Heart left ventricle (tissue), 13 donors: ENCODE data around the gene CDX1.

Experiments
- CTCF ChIP-seq, 12 donors: fragments of 200-600 bp; sonication (generic) in 4 of 12; IDR thresholded peaks; one replicate each; pipeline versions ENCODE4 v1.5.0 to v1.8.0; 2018 to 2022; ENCODE audit warnings: antibody characterized with exemption in 12 of 12, mild to moderate bottlenecking in 5 of 12
- POLR2A ChIP-seq, 2 donors: fragments of 450-650 bp; IDR thresholded peaks; one replicate each; pipeline ENCODE4 v1.6.1; 2017; ENCODE audit warnings: antibody characterized with exemption in 2 of 2, mild to moderate bottlenecking in 2 of 2, moderate library complexity in 2 of 2
- donor health status: ischemic (EF 13 %, LVEDD 7.1; RV severe dilation, severe dysfunction).
- donor health status: DM: no; HTN: yes; CAD: no.
- donor health status: DM: no; HTN: no; CAD: no.
- donor health status: ischemic (EF 25% LVEDD 6.9; RV normal size, moderate dysfunction).
- donor health status: ischemic (EF 25% LVEDD 5.7; RV mildly dilated, moderate dysfunction).
- donor health status: ischemic (EF 35%, LVEDD 5.7; RV mildly dilated, moderate dysfunction).
- donor health status: nonischemic (EF 11% LVEDD 7.7; RV severe dilation, severe dysfunction).
- donor health status: DM: yes; HTN: yes; CAD: no.
- donor health status: PGD.
- donor health status: ischemic (EF 29% LVEDD 5.4; RV normal size, mild dysfunction).
- donor health status: nonischemic (EF 23%, LVEDD 6.1; RV moderate dilation, normal function).

- TF ChIP-seq CTCF (IDR thresholded peaks at IDR 0.05) (no peak), POLR2A (IDR thresholded peaks at IDR 0.05) (no peak)
Measured at GRCh38 chr5:150219861-150220260, 53.3 kb downstream of the CDX1 start.
